Stimulated activated naive CD8-positive, alpha-beta T cell treated with anti-CD3 and anti-CD28 coated beads, Interleukin-15, Interleukin-2, amounts not matched to agents 100 ng/mL and 50 ng/mL, for 24 hours (primary cell): ENCODE results near the gene CD207.
"Not testable (repeated sequence)": the region's sequence is repeated elsewhere in the genome, so short reads cannot be mapped to it uniquely, and the experiment has no call there.

Experiments
- H3K27ac Mint-ChIP-seq: one replicate; pipeline ENCODE4 v1.8.0; 2021; ENCODE audit warnings: mild to moderate bottlenecking, mixed read lengths
- H3K27me3 Mint-ChIP-seq: one replicate; pipeline ENCODE4 v1.8.0; 2021; ENCODE audit warnings: mixed read lengths
- H3K36me3 Mint-ChIP-seq: one replicate; pipeline ENCODE4 v1.8.0; 2021; ENCODE audit warnings: low read depth, mixed read lengths
- H3K4me1 Mint-ChIP-seq: one replicate; pipeline ENCODE4 v1.8.0; 2021; ENCODE audit warnings: low read depth, mixed read lengths
- H3K4me3 Mint-ChIP-seq: one replicate; pipeline ENCODE4 v1.8.0; 2021; ENCODE audit warnings: mild to moderate bottlenecking, mixed read lengths
- H3K9me3 Mint-ChIP-seq: one replicate; pipeline ENCODE4 v1.8.0; 2021; ENCODE audit warnings: mixed read lengths

The CD207 gene

GRCh38 chr2:70835643-70836042 is at the start of gene CD207:
CD207 (minus strand) TSS chr2:70835816; CDS start chr2:70835776, 40 bp downstream.
- Mint-ChIP-seq H3K27me3 (peaks cover 5% of the 10 kb centered on the region), H3K4me1 (no peaks in the 10 kb centered on the region), H3K36me3 (no peaks in the 10 kb centered on the region), H3K9me3 (no peaks in the 10 kb centered on the region), H3K27ac (no peak within 1 kb of the TSS), H3K4me3 (no peak within 1 kb of the TSS)

GRCh38 chr2:70878543-70878942 is 42.9 kb upstream of the CD207 start:
- not testable (repeated sequence) for H3K4me3 Mint-ChIP-seq, H3K4me1 Mint-ChIP-seq

GRCh38 chr2:70876138-70876537 is 40.5 kb upstream of the CD207 start:
- peaks cover 85% of the 10 kb centered on the region for H3K27me3 Mint-ChIP-seq
- not testable (repeated sequence) for H3K36me3 Mint-ChIP-seq, H3K4me1 Mint-ChIP-seq, H3K27ac Mint-ChIP-seq, H3K9me3 Mint-ChIP-seq, H3K4me3 Mint-ChIP-seq

More at GRCh38 chr2:70878543-70878942, 42.9 kb upstream of the CD207 start:
- not testable (repeated sequence) for H3K36me3 Mint-ChIP-seq, H3K9me3 Mint-ChIP-seq, H3K27ac Mint-ChIP-seq
- peaks cover 89% of the 10 kb centered on the region for H3K27me3 Mint-ChIP-seq

GRCh38 chr2:70873541-70873940 is 37.9 kb upstream of the CD207 start:
- H3K27me3 Mint-ChIP-seq = peaks cover 62% of the 10 kb centered on the region
- H3K27ac Mint-ChIP-seq = no peak overlapping the region
- peaks cover 5% of the 10 kb centered on the region for H3K36me3 Mint-ChIP-seq
- no peaks in the 10 kb centered on the region for H3K9me3 Mint-ChIP-seq
- H3K4me1 Mint-ChIP-seq = peaks cover 3% of the 10 kb centered on the region
- no peak overlapping the region for H3K4me3 Mint-ChIP-seq

GRCh38 chr2:70871398-70872211 is 36.0 kb upstream of the CD207 start:
- Mint-ChIP-seq H3K36me3 (no peaks in the 10 kb centered on the region), H3K27me3 (peaks cover 44% of the 10 kb centered on the region), H3K9me3 (no peaks in the 10 kb centered on the region), H3K27ac (no peak overlapping the region), H3K4me3 (no peak overlapping the region), H3K4me1 (no peaks in the 10 kb centered on the region)

GRCh38 chr2:70870790-70871189 is 35.2 kb upstream of the CD207 start:
- Mint-ChIP-seq H3K27ac (no peak overlapping the region), H3K27me3 (peaks cover 40% of the 10 kb centered on the region), H3K9me3 (no peaks in the 10 kb centered on the region), H3K4me1 (no peaks in the 10 kb centered on the region), H3K4me3 (no peak overlapping the region), H3K36me3 (no peaks in the 10 kb centered on the region)

GRCh38 chr2:70868970-70869369 is 33.4 kb upstream of the CD207 start:
- H3K27me3 Mint-ChIP-seq = peaks cover 35% of the 10 kb centered on the region
- H3K4me1 Mint-ChIP-seq = no peaks in the 10 kb centered on the region

GRCh38 chr2:70861777-70862625 is 26.4 kb upstream of the CD207 start:
- H3K9me3 Mint-ChIP-seq = no peaks in the 10 kb centered on the region
- no peaks in the 10 kb centered on the region for H3K36me3 Mint-ChIP-seq
- peaks cover 44% of the 10 kb centered on the region for H3K27me3 Mint-ChIP-seq
- no peak overlapping the region for H3K4me3 Mint-ChIP-seq
- no peak overlapping the region for H3K27ac Mint-ChIP-seq
- H3K4me1 Mint-ChIP-seq = no peaks in the 10 kb centered on the region

More at GRCh38 chr2:70868970-70869369, 33.4 kb upstream of the CD207 start:
- Mint-ChIP-seq H3K9me3 (no peaks in the 10 kb centered on the region), H3K36me3 (no peaks in the 10 kb centered on the region), H3K27ac (no peak overlapping the region), H3K4me3 (no peak overlapping the region)

- H3K36me3 Mint-ChIP-seq = no peaks in the 10 kb centered on the region
- H3K27ac Mint-ChIP-seq = no peak overlapping the region
- H3K4me1 Mint-ChIP-seq = peaks cover 30% of the 10 kb centered on the region
- H3K9me3 Mint-ChIP-seq = no peaks in the 10 kb centered on the region
- H3K4me3 Mint-ChIP-seq = no peak overlapping the region
- peaks cover 15% of the 10 kb centered on the region for H3K27me3 Mint-ChIP-seq
These were observed 20.1 kb upstream of the CD207 start for GRCh38 chr2:70855667-70856066.

GRCh38 chr2:70854411-70854810 is 18.8 kb upstream of the CD207 start:
- Mint-ChIP-seq H3K9me3 (no peaks in the 10 kb centered on the region), H3K27ac (no peak overlapping the region), H3K4me3 (no peak overlapping the region), H3K27me3 (peaks cover 11% of the 10 kb centered on the region), H3K4me1 (peaks cover 33% of the 10 kb centered on the region), H3K36me3 (no peaks in the 10 kb centered on the region)

- Mint-ChIP-seq H3K27me3 (peaks cover 5% of the 10 kb centered on the region), H3K4me1 (peaks cover 33% of the 10 kb centered on the region), H3K9me3 (no peaks in the 10 kb centered on the region), H3K36me3 (no peaks in the 10 kb centered on the region), H3K4me3 (peak overlapping the region; percentile 20), H3K27ac (peak overlapping the region; percentile 59)
These were observed 17.2 kb upstream of the CD207 start for GRCh38 chr2:70852824-70853223.

GRCh38 chr2:70851704-70852103 is 16.1 kb upstream of the CD207 start:
- peak overlapping the region; percentile 82 for H3K27ac Mint-ChIP-seq
- peak overlapping the region; percentile 17 for H3K4me3 Mint-ChIP-seq
- peaks cover 33% of the 10 kb centered on the region for H3K4me1 Mint-ChIP-seq
- H3K36me3 Mint-ChIP-seq = no peaks in the 10 kb centered on the region
- no peaks in the 10 kb centered on the region for H3K9me3 Mint-ChIP-seq
- H3K27me3 Mint-ChIP-seq = no peaks in the 10 kb centered on the region

GRCh38 chr2:70850925-70851324 is 15.3 kb upstream of the CD207 start:
- H3K27me3 Mint-ChIP-seq = no peaks in the 10 kb centered on the region
- H3K4me1 Mint-ChIP-seq = peaks cover 33% of the 10 kb centered on the region
- no peaks in the 10 kb centered on the region for H3K9me3 Mint-ChIP-seq
- H3K36me3 Mint-ChIP-seq = no peaks in the 10 kb centered on the region
- no peak overlapping the region for H3K4me3 Mint-ChIP-seq
- no peak overlapping the region for H3K27ac Mint-ChIP-seq

GRCh38 chr2:70842401-70842800 is 6.8 kb upstream of the CD207 start:
- Mint-ChIP-seq H3K27me3 (peaks cover 14% of the 10 kb centered on the region), H3K4me3 (no peak overlapping the region), H3K36me3 (no peaks in the 10 kb centered on the region), H3K9me3 (peaks cover 4% of the 10 kb centered on the region), H3K27ac (no peak overlapping the region), H3K4me1 (no peaks in the 10 kb centered on the region)
